K562 (cell line): ENCODE results near the gene ABHD17B.

Experiments
- PCBP1 ChIP-seq: fragments of 200-400 bp; formaldehyde crosslinking; IDR thresholded peaks from 2 replicates; pipeline ENCODE4 v1.6.1; 2018; ENCODE audit warnings: mild to moderate bottlenecking, low read depth, low read length; ENCODE audit not compliant: poor library complexity, severe bottlenecking
- PTRF ChIP-seq: fragments of 450-650 bp; IDR thresholded peaks from 2 replicates; pipeline ENCODE4 v1.6.1; 2016; ENCODE audit warnings: mild to moderate bottlenecking, missing genetic modification characterization, missing compliant biosample characterization
- TGIF2 ChIP-seq: sonication (generic); formaldehyde crosslinking; IDR thresholded peaks from 2 replicates; pipeline ENCODE4 v1.8.1; 2022; ENCODE audit warnings: mild to moderate bottlenecking, missing genetic modification reagents, moderate library complexity
- TF ChIP-seq, protein P1 (sequence below): fragments of 250-450 bp; sonication (Bioruptor Pico); IDR thresholded peaks from 2 replicates; pipeline ENCODE4 v1.8.0; 2022; ENCODE audit warnings: moderate library complexity, mild to moderate bottlenecking, inconsistent platforms

DNA sequence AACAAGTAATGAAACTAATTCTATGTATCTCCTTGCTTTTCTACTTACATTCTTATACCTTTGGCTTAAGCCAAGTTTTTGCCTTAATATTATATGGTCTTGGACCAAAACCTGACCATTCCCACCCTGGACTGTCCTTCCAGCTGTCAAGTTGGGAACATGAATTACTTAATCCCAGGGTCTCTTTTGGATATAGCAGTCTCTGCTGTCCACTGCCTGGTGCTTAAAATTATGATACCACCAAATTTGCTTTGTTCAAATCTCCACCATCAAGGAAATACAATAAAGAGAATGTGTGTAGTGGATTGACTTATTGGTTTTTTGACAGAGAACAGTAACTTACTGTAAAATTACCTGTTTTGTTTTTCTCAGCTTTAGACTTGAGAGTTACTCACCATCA lies 66.2 kb downstream of the ABHD17B start:
- TF ChIP-seq, protein P1, sequence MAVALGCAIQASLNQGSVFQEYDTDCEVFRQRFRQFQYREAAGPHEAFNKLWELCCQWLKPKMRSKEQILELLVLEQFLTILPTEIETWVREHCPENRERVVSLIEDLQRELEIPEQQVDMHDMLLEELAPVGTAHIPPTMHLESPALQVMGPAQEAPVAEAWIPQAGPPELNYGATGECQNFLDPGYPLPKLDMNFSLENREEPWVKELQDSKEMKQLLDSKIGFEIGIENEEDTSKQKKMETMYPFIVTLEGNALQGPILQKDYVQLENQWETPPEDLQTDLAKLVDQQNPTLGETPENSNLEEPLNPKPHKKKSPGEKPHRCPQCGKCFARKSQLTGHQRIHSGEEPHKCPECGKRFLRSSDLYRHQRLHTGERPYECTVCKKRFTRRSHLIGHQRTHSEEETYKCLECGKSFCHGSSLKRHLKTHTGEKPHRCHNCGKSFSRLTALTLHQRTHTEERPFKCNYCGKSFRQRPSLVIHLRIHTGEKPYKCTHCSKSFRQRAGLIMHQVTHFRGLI (CRISPR knock-in tag), result no peak
- TF ChIP-seq PCBP1 (no peak), PTRF (tag) (no peak), TGIF2 (CRISPR knock-in tag) (no peak)
